ENCODE measurements around the gene CFAP54. TPM values are rescaled to one million over a fixed set of nuclear protein-coding genes. Genes with fewer than 3 reads are reported as not detected.

CFAP54 gene
- polyA plus RNA-seq, 3 donors: not detected

- Mint-ChIP-seq H3K4me1 (no peaks in the 10 kb centered on the region), H3K9me3 (no peaks in the 10 kb centered on the region), H3K4me3 (no peak overlapping the region), H3K36me3 (no peaks in the 10 kb centered on the region), H3K27ac (no peak overlapping the region), H3K27me3 (ENCODE audit: low read depth in 3 of 3) (peaks cover 1 to 6% (median 3%) of the 10 kb centered on the region in 3 donors)
- H3K4me1 ChIP-seq (ENCODE audit: control insufficient read depth in 1 of 2, insufficient read depth in 2 of 2, low read length in 2 of 2): no peaks in the 10 kb centered on the region
- H3K9ac ChIP-seq (ENCODE audit: insufficient read depth, low read length, poor library complexity, severe bottlenecking): no peak overlapping the region
- 88% methylated on average over 1 of the region's 1 CpG for WGBS (ENCODE audit: insufficient coverage)
- no peak overlapping the region for H3K27ac ChIP-seq (ENCODE audit: low read depth in 1 of 2, low read length in 2 of 2)
- no peak overlapping the region for H3K4me2 ChIP-seq (replicated peaks; ENCODE audit: extremely low read depth, low read length, poor library complexity, severe bottlenecking)
- no peaks in the 10 kb centered on the region for H3K9me3 ChIP-seq (replicated peaks in 1 of 2; ENCODE audit: control insufficient read depth in 1 of 2, insufficient read depth in 1 of 2, low read length in 2 of 2)
- H4K20me1 ChIP-seq (ENCODE audit: insufficient read depth, low read length): no peaks in the 10 kb centered on the region
- no peak overlapping the region for H3K4me3 ChIP-seq (replicated peaks in 1 of 3; ENCODE audit: low read depth in 2 of 3, low read length in 3 of 3)
- TF ChIP-seq, protein P1, sequence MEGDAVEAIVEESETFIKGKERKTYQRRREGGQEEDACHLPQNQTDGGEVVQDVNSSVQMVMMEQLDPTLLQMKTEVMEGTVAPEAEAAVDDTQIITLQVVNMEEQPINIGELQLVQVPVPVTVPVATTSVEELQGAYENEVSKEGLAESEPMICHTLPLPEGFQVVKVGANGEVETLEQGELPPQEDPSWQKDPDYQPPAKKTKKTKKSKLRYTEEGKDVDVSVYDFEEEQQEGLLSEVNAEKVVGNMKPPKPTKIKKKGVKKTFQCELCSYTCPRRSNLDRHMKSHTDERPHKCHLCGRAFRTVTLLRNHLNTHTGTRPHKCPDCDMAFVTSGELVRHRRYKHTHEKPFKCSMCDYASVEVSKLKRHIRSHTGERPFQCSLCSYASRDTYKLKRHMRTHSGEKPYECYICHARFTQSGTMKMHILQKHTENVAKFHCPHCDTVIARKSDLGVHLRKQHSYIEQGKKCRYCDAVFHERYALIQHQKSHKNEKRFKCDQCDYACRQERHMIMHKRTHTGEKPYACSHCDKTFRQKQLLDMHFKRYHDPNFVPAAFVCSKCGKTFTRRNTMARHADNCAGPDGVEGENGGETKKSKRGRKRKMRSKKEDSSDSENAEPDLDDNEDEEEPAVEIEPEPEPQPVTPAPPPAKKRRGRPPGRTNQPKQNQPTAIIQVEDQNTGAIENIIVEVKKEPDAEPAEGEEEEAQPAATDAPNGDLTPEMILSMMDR (IDR thresholded peaks at IDR 0.05): no peak
- H3K27me3 ChIP-seq (ENCODE audit: control insufficient read depth in 2 of 2, insufficient read depth in 2 of 2, low read length in 2 of 2): no peaks in the 10 kb centered on the region
- DNase-seq: no peak
- H3K36me3 ChIP-seq (replicated peaks in 1 of 2; ENCODE audit: control insufficient read depth in 1 of 2, insufficient read depth in 2 of 2, low read length in 2 of 2): no peaks in the 10 kb centered on the region
- intact Hi-C loops (cut with micrococcal nuclease): no loop called here
- H2AFZ ChIP-seq (ENCODE audit: insufficient read depth, low read depth, low read length, poor library complexity, severe bottlenecking): no peak overlapping the region
- no peaks in the 10 kb centered on the region for H3K79me2 ChIP-seq (ENCODE audit: insufficient read depth, low read length)
Measured at GRCh38 chr12:96677363-96677762, 188.0 kb downstream of the CFAP54 start.

DNA sequence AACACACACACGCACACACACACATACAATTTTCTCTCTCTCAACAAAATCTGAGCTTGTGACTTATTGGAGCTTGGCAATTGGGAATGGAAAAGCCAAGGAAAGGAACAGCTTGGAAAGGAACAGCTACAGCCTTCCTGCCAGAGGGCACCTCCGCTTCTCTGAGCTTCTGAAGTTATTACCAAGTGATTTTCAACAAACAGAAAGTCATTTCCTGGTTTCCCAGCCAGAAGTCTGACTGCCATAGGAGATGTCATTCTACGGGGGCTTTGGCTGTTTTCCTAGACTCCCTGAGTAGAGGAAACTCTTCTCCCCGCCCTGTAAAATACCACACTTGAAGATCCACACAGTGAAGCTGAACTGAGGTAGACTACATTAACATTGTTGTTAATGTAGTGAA lies 198.3 kb downstream of the CFAP54 start:
- no peak overlapping the region for H3K4me2 ChIP-seq (replicated peaks; ENCODE audit: extremely low read depth, low read length, poor library complexity, severe bottlenecking)
- intact Hi-C loops (cut with micrococcal nuclease): no loop called here

More for the DNA sequence above, 198.3 kb downstream of the CFAP54 start:
- no peaks in the 10 kb centered on the region for H3K36me3 ChIP-seq (replicated peaks in 1 of 2; ENCODE audit: control insufficient read depth in 1 of 2, insufficient read depth in 2 of 2, low read length in 2 of 2)
- no peaks in the 10 kb centered on the region for H3K79me2 ChIP-seq (ENCODE audit: insufficient read depth, low read length)
- Mint-ChIP-seq H3K4me1 (no peaks in the 10 kb centered on the region), H3K27ac (no peak overlapping the region), H3K27me3 (ENCODE audit: low read depth in 3 of 3) (peaks cover 0 to 3% (median 2%) of the 10 kb centered on the region in 3 donors), H3K4me3 (no peak overlapping the region), H3K36me3 (no peaks in the 10 kb centered on the region), H3K9me3 (peaks cover 0 to 4% (median 0%) of the 10 kb centered on the region in 7 donors)
- TF ChIP-seq, protein P1 (IDR thresholded peaks at IDR 0.05): no peak
- H3K9ac ChIP-seq (ENCODE audit: insufficient read depth, low read length, poor library complexity, severe bottlenecking): no peak overlapping the region
- no peaks in the 10 kb centered on the region for H3K4me1 ChIP-seq (ENCODE audit: control insufficient read depth in 1 of 2, insufficient read depth in 2 of 2, low read length in 2 of 2)
- no peak overlapping the region for H3K4me3 ChIP-seq (replicated peaks in 1 of 3; ENCODE audit: low read depth in 2 of 3, low read length in 3 of 3)
- no peaks in the 10 kb centered on the region for H3K9me3 ChIP-seq (replicated peaks in 1 of 2; ENCODE audit: control insufficient read depth in 1 of 2, insufficient read depth in 1 of 2, low read length in 2 of 2)
- DNase-seq: no peak
- no peak overlapping the region for H2AFZ ChIP-seq (ENCODE audit: insufficient read depth, low read depth, low read length, poor library complexity, severe bottlenecking)
- H3K27ac ChIP-seq (ENCODE audit: low read depth in 1 of 2, low read length in 2 of 2): no peak overlapping the region
- no peaks in the 10 kb centered on the region for H3K27me3 ChIP-seq (ENCODE audit: control insufficient read depth in 2 of 2, insufficient read depth in 2 of 2, low read length in 2 of 2)
- no peaks in the 10 kb centered on the region for H4K20me1 ChIP-seq (ENCODE audit: insufficient read depth, low read length)
- 67% methylated on average over 1 of the region's 4 CpGs for WGBS (ENCODE audit: insufficient coverage)

All from CD14-positive monocyte (primary cell).